GM12878 (cell line): ENCODE data around the gene U2AF2. TPM values are rescaled to one million over a fixed set of nuclear protein-coding genes. Genes with fewer than 3 reads are reported as not detected.

Experiments
- ATAC-seq: fragments of 200-7000 bp; cut with Tn5 transposase; 3 replicates; pipeline ENCODE4 v1.9.1; 2020; ENCODE audit warnings: mild to moderate bottlenecking, moderate library complexity
- BruUV-seq: library from RNA; stranded (reverse); fragments of 400-500 nt; replicated peaks from 2 replicates; lab custom pipeline; 2021; lab: Mats Ljungman, UMichigan
- CTCF ChIA-PET: fragments of 300-600 bp; sonication (Branson Sonifier 250); formaldehyde crosslinking; extraction: SDS; loops from one replicate; lab custom pipeline; 2021; ENCODE audit warnings: inconsistent platforms; lab: Yijun Ruan, JAX
- POLR2A ChIA-PET: fragments of 350-600 bp; formaldehyde crosslinking; extraction: SDS; loops from one replicate; lab custom pipeline; 2021; ENCODE audit warnings: inconsistent platforms; lab: Charles Lee
- RAD21 ChIA-PET: fragments of 300-600 bp; sonication (Branson Sonifier 250); formaldehyde crosslinking; loops from one replicate; lab custom pipeline; 2023; ENCODE audit warnings: antibody characterized with exemption; ENCODE audit not compliant: unreplicated experiment; lab: Charles Lee
- SMC1A ChIA-PET: fragments of 300-600 bp; sonication (Branson Sonifier 250); formaldehyde crosslinking; loops from one replicate; lab custom pipeline; 2023; ENCODE audit not compliant: unreplicated experiment, uncharacterized antibody; lab: Charles Lee
- DNase-seq: peaks from one replicate; pipeline ENCODE4 v3.0.0-alpha.2; 2011; ENCODE audit warnings: low read depth, low spot score
- FAIRE-seq: peaks from 3 replicates; lab custom pipeline; 2011; peaks lifted over from hg19 to GRCh38; lab: Jason Lieb, UNC
- H2AFZ ChIP-seq: 2 replicates; pipeline ENCODE4 v1.6.0; 2011; ENCODE audit warnings: low read depth, low read length, control low read depth; ENCODE audit not compliant: control insufficient read depth
- H3K27ac ChIP-seq: 2 replicates; pipeline ENCODE4 v1.5.1; 2011; ENCODE audit warnings: control low read depth; ENCODE audit not compliant: control insufficient read depth, insufficient read depth
- H3K27me3 ChIP-seq, 2 experiments: replicated peaks in 1 of 2; 2 replicates each; pipeline versions ENCODE4 v1.6.0 to v1.6.1; 2011; ENCODE audit warnings: low read length in 1 of 2; ENCODE audit not compliant: control insufficient read depth in 2 of 2, insufficient read depth in 2 of 2
- H3K36me3 ChIP-seq, 2 experiments: 2 replicates each; pipeline ENCODE4 v1.5.1; 2011; ENCODE audit warnings: low read length in 1 of 2; ENCODE audit not compliant: control insufficient read depth in 2 of 2, insufficient read depth in 2 of 2
- H3K4me1 ChIP-seq: 2 replicates; pipeline ENCODE4 v1.6.1; 2011; ENCODE audit warnings: mild to moderate bottlenecking, low read length, moderate library complexity, mixed read lengths; ENCODE audit not compliant: control insufficient read depth, insufficient read depth
- H3K4me2 ChIP-seq: 2 replicates; pipeline ENCODE4 v1.6.0; 2011; ENCODE audit warnings: control low read depth; ENCODE audit not compliant: control insufficient read depth, insufficient read depth
- H3K4me3 ChIP-seq: fragments of 200-600 bp; sonication (generic); 2 replicates; pipeline ENCODE4 v1.5.1; 2016
- H3K79me2 ChIP-seq: 2 replicates; pipeline ENCODE4 v1.6.0; 2011; ENCODE audit warnings: low read length; ENCODE audit not compliant: control insufficient read depth, insufficient read depth
- H3K9ac ChIP-seq: 2 replicates; pipeline ENCODE4 v1.8.0; 2011; ENCODE audit warnings: low read length, control low read depth, mixed read lengths; ENCODE audit not compliant: control insufficient read depth, insufficient read depth
- H3K9me3 ChIP-seq: replicated peaks from 3 replicates; pipeline ENCODE4 v1.5.1; 2011; ENCODE audit warnings: mild to moderate bottlenecking, low read length; ENCODE audit not compliant: control insufficient read depth, insufficient read depth
- H4K20me1 ChIP-seq: 2 replicates; pipeline ENCODE4 v1.6.0; 2011; ENCODE audit not compliant: control insufficient read depth, insufficient read depth
- ATF2 ChIP-seq: IDR thresholded peaks from 2 replicates; pipeline ENCODE4 v1.6.1; 2012; ENCODE audit warnings: low read length, inconsistent platforms
- BRCA1 ChIP-seq: IDR thresholded peaks from 2 replicates; pipeline ENCODE4 v1.6.1; 2011; ENCODE audit warnings: low read depth, low read length, improper control_type of control experiment
- GATAD2B ChIP-seq: fragments of 450-650 bp; conservative IDR thresholded peaks from 2 replicates; pipeline ENCODE4 v1.6.1; 2017; ENCODE audit warnings: low read depth, mild to moderate bottlenecking, moderate library complexity
- HDAC6 ChIP-seq: fragments of 200-600 bp; sonication (generic); IDR thresholded peaks from one replicate; pipeline ENCODE4 v1.8.0; 2017; ENCODE audit warnings: antibody characterized with exemption; ENCODE audit not compliant: unreplicated experiment
- LARP7 ChIP-seq: fragments of 450-650 bp; IDR thresholded peaks from 2 replicates; pipeline ENCODE4 v1.6.1; 2017; ENCODE audit warnings: mild to moderate bottlenecking
- MEF2B ChIP-seq: fragments of 450-650 bp; IDR thresholded peaks from 2 replicates; pipeline ENCODE4 v1.6.1; 2018; ENCODE audit warnings: mild to moderate bottlenecking, moderate library complexity; ENCODE audit not compliant: partially characterized antibody, poor library complexity, severe bottlenecking
- NR2C1 ChIP-seq: fragments of 450-650 bp; IDR thresholded peaks from 2 replicates; pipeline ENCODE4 v1.6.1; 2017; ENCODE audit warnings: antibody characterized with exemption, mild to moderate bottlenecking, moderate library complexity
- NRF1 ChIP-seq: conservative IDR thresholded peaks from 2 replicates; pipeline ENCODE4 v1.6.1; 2011; ENCODE audit warnings: mild to moderate bottlenecking, low read depth, low read length, improper control_type of control experiment
- PKNOX1 ChIP-seq: fragments of 450-650 bp; IDR thresholded peaks from 2 replicates; pipeline ENCODE4 v1.6.1; 2016; ENCODE audit warnings: mild to moderate bottlenecking
- POLR2AphosphoS5 ChIP-seq: IDR thresholded peaks from 2 replicates; pipeline ENCODE4 v1.6.1; 2011; ENCODE audit warnings: mild to moderate bottlenecking, low read length, inconsistent platforms
- RBBP5 ChIP-seq: fragments of 200-600 bp; sonication (generic); conservative IDR thresholded peaks from 2 replicates; pipeline ENCODE4 v1.6.1; 2016
- SMARCA5 ChIP-seq: fragments of 450-650 bp; IDR thresholded peaks from 2 replicates; pipeline ENCODE4 v1.6.1; 2017; ENCODE audit warnings: mild to moderate bottlenecking
- SREBF1 ChIP-seq: IDR thresholded peaks from 2 replicates; pipeline ENCODE4 v1.6.1; 2012; ENCODE audit warnings: mild to moderate bottlenecking, low read length
- TAF1 ChIP-seq: IDR thresholded peaks from 2 replicates; pipeline ENCODE4 v1.6.1; 2011; ENCODE audit warnings: mild to moderate bottlenecking, low read depth, low read length, borderline replicate concordance
- WGBS: methylation state at CpG from one replicate; pipeline ENCODE4 v1.1.6; 2016; ENCODE audit warnings: low lambda C conversion rate; ENCODE audit not compliant: insufficient replicate concordance, insufficient coverage; ENCODE audit errors: missing lambda C conversion rate; 5-methylcytosine and 5-hydroxymethylcytosine counted together
- in situ Hi-C: fragments of 300-500 bp; cut with MboI; formaldehyde crosslinking; loops from 9 replicates; pipeline ENCODE4 v1.14.3; 2018; ENCODE audit warnings: mixed read lengths
- intact Hi-C: fragments of 100-400 bp; cut with micrococcal nuclease; formaldehyde crosslinking; loops from one replicate; pipeline ENCODE4 v1.14.2; 2022; ENCODE audit not compliant: unreplicated experiment
- polyA plus RNA-seq, 11 experiments: library from polyadenylated mRNA; depleted of rRNA in 4 of 11; unstranded in 6 of 11; stranded (reverse) in 5 of 11; fragments of >200 nt; fragmentation: Nextera tagmentation in 4 of 11; fragmentation: Illumina TruSeq in 1 of 11; extraction: Ambion mirVana in 4 of 11; extraction: Trizol in 1 of 11; gene quantifications; 1 replicate in 1 of 11; 2 replicates in 10 of 11; pipeline versions ENCODE4 v1.2.1 to v1.2.3, GENCODE V29; 2011 to 2016; ENCODE audit warnings: inconsistent platforms in 2 of 11, missing spikeins in 2 of 11, low read depth in 1 of 11
- total RNA-seq, 4 experiments: library from RNA; depleted of rRNA in 3 of 4; stranded (reverse); fragments of >200 nt in 3 of 4; fragmentation: Illumina TruSeq in 1 of 4; extraction: Trizol in 1 of 4; gene quantifications; 2 replicates each; pipeline versions ENCODE4 v1.2.1 to v1.2.3, GENCODE V29; 2013 to 2021

Gene U2AF2
- total and polyA plus RNA-seq, 10 of the 15 experiments (the other 5 are each of a cell fraction or from before 2014, with no cell fraction given) = 3.0 to 338 (median 130) TPM

GRCh38 chr19:55674459-55674840 is 19.6 kb downstream of the U2AF2 start:
- H3K9me3 ChIP-seq = no peaks in the 10 kb centered on the region
- peak overlapping the region; percentile 97 for H3K9ac ChIP-seq
- POLR2A ChIA-PET = interaction anchor here (1.4 kb wide), 1 partner anchor 17 kb away, joined by 5 read pairs; no protein-coding TSS in a partner anchor
- peaks cover 10% of the 10 kb centered on the region for H4K20me1 ChIP-seq
- peaks cover 22% of the 10 kb centered on the region for H3K4me1 ChIP-seq
- FAIRE-seq = no peak
- H3K27me3 ChIP-seq = no peaks in the 10 kb centered on the region
- H2AFZ ChIP-seq = no peak overlapping the region
- CTCF ChIA-PET = no interaction called here
- peaks cover 48% of the 10 kb centered on the region for H3K79me2 ChIP-seq
- in situ Hi-C loops = loop anchor here (25.0 kb wide), 1 partner anchor 1537 kb away; the partner anchor contains the start of gene CNOT3
- SMC1A ChIA-PET = no interaction called here
- no peak overlapping the region; the same call in 1 of the 2 replicates for H3K4me2 ChIP-seq
- DNase-seq = no peak
- ATAC-seq = no peak
- WGBS = 15% methylated on average over 17 of the region's 17 CpGs
- intact Hi-C loops = no loop called here
- H3K36me3 ChIP-seq = peaks cover 13 to 26% of the 10 kb centered on the region in 2 experiments
- RAD21 ChIA-PET = no interaction called here
- no TSS peak for BruUV-seq
- H3K4me3 ChIP-seq = peak overlapping the region; percentile 92
- TF ChIP-seq RBBP5 = no peak
- 0 out of 2 replicates have a peak, but pooled peaks have one; percentile 28 for TF ChIP-seq ATF2
- H3K27ac ChIP-seq = no peak overlapping the region

GRCh38 chr19:55674841-55675660 is 20.2 kb downstream of the U2AF2 start, which contains the start of gene EPN1:
TSS of gene EPN1 (plus strand) at chr19:55675226. CDS start at chr19:55678628, 3,402 bp downstream.
- Histone ChIP-seq H3K79me2 (peaks cover 51% of the 10 kb centered on the region), H3K9me3 (no peaks in the 10 kb centered on the region), H4K20me1 (peaks cover 10% of the 10 kb centered on the region), H2AFZ (peak within 1 kb of the TSS; percentile 19; the same call in 1 of the 2 replicates), H3K27ac (peak within 1 kb of the TSS; percentile 94), H3K36me3 (peaks cover 15 to 23% of the 10 kb centered on the region in 2 experiments), H3K4me2 (peak within 1 kb of the TSS; percentile 100), H3K4me1 (peaks cover 23% of the 10 kb centered on the region), H3K4me3 (peak within 1 kb of the TSS; percentile 92), H3K9ac (peak within 1 kb of the TSS; percentile 97), H3K27me3 (no peaks in the 10 kb centered on the region)
- under 1% methylated on average over 80 of the region's 101 CpGs for WGBS
- intact Hi-C loops = loop anchor here (5.0 kb wide), 2 partner anchors 33 to 657 kb away; partner anchors contain the start of genes ZNF580 and ZNF581
- BruUV-seq = no TSS peak
- DNase-seq (peak; percentile 74), FAIRE-seq (peak; percentile 79), ATAC-seq (peak; percentile 64)
- in situ Hi-C loops = loop anchor here (5.0 to 25.0 kb wide), 2 partner anchors 132 to 1538 kb away; partner anchors contain the start of gene CNOT3
- CTCF ChIA-PET = interaction anchor here (1.8 kb wide), 1 partner anchor 28 kb away, joined by 7 read pairs; the partner anchor contains the start of gene CCDC106
- SMC1A ChIA-PET = no interaction called here
- POLR2A ChIA-PET = interaction anchor here (1.4 kb wide), 1 partner anchor 18 kb away, joined by 5 read pairs; no protein-coding TSS in a partner anchor
- RAD21 ChIA-PET = interaction anchor here (1.8 kb wide), 1 partner anchor 20 kb away, joined by 9 read pairs; the partner anchor contains the start of gene U2AF2
- TF ChIP-seq SMARCA5 (peak; percentile 76; the same call in 1 of the 2 replicates), LARP7 (peak; percentile 97), TAF1 (peak; percentile 54; the same call in 1 of the 2 replicates), PKNOX1 (peak; percentile 54), POLR2AphosphoS5 (peak; percentile 71; the same call in 1 of the 2 replicates), BRCA1 (0 out of 2 replicates have a peak, but pooled peaks have one; percentile 19), MEF2B (no peak), SREBF1 (no peak), NR2C1 (peak; percentile 88), GATAD2B (peak; percentile 90), NRF1 (no peak), HDAC6 (no peak)
